Non-pigmented ciliary epithelial cell (primary cell): Measurements from ENCODE around the gene SPSB1.

Experiments used
- DNase-seq: peaks from one replicate; pipeline ENCODE4 v3.0.0-alpha.2; 2010; ENCODE audit warnings: low read depth

Gene SPSB1

GRCh38 chr1:9319789-9320519 lies 27.3 kb downstream of the SPSB1 start:
- DNase-seq = no peak

DNA sequence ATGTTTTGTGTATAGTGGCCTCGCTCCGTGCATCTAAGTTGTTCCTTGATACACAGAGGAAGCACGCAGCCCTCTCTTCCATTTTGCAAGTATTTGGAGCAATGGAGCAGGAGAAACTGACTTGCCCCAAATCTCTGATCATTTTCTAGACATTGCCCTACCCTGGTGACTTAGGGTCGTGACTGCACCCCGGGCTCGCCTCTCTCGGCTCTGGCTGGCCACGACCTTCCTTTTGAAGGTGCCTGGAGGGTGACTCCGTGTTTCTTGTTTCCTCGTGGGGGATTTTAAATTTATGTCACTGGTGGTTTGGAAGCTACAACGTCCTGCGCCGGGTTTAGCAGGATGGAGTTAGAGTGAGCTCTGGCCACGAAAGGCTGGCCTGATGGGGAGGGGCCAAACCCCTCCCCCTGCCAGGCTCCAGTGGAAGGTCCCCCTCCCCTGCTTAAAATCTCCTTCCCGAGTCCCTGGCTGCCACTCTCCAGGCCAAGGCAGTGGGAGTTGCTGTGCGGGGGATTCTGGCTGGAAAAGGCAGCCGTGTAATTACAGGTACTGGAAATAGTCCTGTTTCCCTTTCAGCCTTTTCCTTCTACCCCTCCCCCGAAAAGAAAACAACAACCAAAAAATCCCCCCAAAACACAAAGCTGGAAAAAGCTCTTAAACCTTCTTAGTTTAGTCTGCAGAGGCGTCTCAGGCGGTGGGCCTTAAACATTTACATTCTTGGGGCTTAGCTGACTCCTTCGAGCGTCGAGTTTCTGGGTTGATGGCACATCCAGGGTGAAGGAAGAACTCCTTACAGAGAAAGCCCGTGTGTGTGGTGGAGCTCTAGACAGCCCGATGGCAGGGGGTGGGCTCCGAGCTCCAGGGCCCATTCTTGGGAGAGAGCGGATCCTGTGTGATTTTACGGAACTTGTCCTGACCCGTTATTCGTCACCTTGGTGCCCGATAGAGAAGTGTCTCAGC lies 28.1 kb downstream of the SPSB1 start:
- no peak for DNase-seq

DNA sequence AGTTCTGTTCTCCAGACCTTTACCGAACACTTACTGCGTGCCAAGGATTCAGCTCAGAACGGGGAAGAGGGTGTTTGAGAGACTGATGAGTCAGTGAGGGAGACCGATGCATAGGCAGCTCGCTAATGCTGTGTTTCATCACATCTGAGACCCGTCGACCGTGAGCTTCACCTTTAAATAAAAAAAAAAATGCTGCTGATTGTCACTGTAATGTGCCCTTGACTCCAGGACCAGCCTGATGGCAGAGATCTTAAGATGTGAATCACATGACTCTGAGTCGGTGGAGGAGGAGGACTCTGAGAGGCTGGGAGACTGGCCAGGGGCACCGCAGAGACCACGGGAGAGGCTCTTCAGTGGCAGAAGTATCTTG lies 28.8 kb downstream of the SPSB1 start:
- peak; percentile 61 for DNase-seq

DNA sequence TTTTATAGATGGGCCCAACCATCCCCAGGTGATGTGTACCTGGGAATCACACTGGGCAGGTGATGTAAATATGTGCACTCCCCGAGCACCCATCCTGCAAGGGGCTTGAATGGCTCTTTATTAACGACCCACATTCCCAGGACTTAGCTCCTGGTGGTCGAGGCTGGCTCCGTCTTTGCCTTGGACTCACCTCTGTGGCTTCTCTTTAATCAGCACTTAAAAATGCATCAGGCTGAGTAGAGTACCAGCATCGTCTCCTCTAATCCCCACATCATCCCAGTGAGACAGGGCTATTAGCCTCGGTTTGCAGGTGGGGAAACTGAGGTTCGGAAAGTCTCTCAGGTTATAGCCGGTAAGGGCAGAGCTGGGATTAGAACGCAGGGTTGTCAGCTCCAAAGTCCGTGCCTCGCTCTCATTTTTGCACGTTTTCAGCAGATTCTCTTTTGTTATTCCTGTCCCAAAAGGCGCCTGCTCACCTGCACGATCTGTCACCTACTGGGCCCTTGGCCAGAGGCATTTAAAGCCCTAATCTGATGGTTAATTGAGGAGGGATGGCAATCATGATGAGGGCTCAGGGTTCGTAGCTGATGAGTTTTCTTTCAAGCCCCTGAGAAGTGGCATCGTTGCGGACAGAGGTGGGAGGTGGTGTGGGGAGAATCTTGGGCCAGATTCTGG lies 29.4 kb downstream of the SPSB1 start:
- no peak for DNase-seq

DNA sequence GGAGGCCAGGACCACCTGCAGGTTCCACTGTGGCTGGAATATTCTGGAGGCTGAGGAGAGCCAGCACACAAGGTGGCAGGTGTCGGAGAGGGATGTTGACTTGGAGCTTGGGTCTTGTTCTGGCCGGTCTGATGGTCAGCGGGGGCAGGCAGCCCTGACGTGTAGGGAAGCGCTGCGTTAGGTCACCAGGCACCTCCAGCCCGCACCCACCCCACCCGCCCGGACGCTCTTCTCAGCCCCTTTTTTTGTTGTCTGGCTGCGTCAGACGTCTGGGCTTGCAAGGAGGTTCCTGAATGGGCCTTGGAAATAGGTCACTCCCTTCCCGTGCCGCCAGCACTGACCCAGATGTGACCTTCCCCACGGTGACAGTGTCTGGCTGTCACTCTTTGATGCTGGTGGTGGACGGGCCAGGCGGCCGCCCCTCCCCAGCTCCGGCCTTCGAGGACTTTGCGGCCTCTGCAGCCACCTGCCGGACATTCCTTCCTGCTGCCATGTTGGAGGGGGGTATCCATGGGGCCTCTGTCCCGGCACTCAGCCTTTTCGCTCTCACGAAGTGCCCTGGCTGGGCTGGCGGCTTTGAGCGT lies 30.1 kb downstream of the SPSB1 start:
- DNase-seq = no peak

- DNase-seq = no peak
Observed at GRCh38 chr1:9324246-9325096, 31.8 kb downstream of the SPSB1 start.

DNA sequence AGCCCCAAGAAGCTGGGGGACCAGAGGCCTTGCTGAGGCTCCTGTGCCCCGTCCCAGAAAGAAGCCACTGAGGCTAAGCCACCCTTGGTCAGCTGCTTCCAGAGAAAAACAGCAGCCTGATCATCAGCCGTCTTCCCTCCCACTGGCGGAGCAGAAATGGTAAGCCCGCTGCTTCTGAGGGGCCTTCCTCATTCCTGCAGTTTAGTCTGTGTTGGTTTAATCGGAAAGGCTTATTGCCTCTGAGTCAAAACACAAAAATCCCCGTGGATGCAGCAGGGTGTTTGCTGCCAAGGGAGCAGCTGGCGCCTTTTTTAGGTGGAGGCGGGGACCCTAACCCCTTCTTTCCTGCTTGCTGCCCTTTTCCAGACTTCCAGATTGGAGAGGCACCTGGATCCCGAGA lies 33.9 kb downstream of the SPSB1 start:
- peak; percentile 63 for DNase-seq

- DNase-seq = no peak
Observed at GRCh38 chr1:9328201-9328600, 35.5 kb downstream of the SPSB1 start.

DNA sequence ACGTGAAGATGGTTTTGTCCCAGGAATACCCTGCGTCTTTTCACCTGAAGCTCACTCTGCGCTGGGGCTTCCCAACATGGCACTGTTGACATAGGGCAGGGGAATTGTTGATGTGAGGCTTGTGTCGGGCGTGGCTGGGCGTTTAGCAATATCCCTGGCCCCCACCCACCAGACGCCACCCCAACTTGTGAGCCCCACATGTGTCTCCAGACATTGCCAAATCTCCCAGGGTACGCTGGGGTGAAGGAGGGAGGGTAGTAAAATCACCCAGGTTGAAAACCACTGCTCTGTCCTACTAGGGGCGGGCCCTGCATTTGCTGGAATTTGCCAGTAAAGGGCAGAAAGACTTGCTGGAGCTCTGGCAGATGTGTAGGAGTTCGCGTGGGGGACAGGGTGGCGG lies 36.0 kb downstream of the SPSB1 start:
- no peak for DNase-seq

DNA sequence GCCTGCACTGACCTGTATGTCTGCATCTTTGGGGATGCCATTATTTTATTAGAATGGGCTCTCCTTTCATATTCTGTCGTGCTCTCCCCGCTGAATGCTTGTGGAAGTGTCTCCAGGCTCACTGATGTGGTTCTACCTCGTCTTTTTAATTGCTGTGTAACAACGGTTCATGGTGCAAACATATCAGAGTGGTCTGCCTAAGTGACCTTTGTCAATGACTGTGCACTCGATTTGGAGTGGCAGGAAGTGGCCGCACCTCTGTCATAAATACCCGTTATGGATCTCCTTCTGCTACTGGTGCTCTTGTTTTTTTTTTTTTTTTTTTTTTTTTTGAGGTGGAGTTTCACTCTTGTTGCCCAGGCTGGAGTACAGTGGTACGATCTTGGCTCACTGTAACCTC lies 38.3 kb downstream of the SPSB1 start:
- no peak for DNase-seq

DNA sequence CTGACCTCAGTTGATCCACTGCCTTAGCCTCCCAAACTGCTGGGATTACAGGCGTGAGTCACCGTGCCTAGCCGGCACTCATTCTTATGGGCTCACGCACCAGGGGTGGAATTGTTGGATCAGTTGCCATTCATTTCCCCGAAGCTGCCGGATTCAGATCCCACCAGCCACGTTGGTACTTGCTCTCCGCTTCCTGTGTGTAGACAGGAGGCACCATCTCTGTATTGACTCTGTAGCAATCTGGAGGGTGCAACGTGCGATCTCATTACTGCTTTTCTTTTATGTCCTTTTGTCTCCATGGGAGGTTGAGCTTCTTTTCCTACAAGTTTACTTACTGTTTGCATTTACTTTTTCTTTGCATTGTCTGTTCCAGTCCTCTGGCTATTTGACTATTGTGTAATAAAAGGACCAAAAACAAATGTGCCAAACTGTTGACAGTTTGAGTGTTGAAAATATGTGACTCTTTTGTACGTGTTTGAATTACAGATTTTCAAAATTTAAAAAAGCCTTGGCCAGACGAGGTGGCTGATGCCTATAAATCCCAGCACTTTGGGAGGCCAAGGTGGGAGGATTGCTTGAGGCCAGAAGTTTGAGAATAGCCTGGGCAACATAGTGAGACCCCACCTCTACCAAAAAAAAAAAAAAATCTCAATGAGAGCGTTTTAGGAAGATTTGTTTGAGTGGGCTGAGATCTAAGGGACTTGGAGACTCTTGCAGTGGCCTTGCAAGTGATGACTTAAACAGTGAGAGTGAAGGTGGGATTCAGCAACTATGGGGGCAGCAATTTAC lies 39.1 kb downstream of the SPSB1 start:
- no peak for DNase-seq

GRCh38 chr1:9332513-9333143 lies 39.9 kb downstream of the SPSB1 start:
- DNase-seq = no peak

GRCh38 chr1:9338397-9339246 lies 45.9 kb downstream of the SPSB1 start:
- DNase-seq = no peak

DNA sequence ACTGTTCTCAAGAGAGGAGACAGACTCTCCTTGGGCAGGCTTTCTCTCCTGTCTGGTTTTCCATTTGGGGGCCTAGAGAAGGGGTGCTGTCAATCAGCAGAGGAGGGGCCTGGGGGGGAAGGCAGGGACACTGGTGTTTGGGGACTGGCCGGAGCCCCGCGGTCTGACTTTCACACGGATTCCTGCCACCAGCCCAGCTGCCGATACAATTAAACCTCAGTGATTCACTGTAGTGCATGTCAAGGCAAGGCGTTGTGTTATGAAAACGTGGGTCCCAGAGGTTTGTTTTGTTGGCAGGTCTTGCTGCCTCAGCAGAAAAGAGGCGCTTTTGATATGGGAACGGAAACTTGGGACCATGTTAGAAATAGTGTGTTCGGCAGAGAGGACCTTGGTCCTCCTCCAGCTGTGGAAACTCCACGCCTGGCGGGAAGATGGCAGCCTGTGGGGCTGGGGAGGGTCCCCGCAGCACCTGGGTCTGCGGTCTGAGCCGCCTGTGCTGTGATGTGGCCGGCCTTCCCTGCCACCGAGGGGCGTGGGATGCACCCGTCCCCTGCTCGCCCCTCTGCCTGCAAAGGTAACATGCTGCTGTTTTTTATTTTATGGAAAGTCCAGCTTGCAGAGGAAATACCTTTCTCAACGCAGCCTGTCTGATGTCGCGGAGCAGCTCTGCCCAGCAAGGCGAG lies 47.6 kb downstream of the SPSB1 start:
- no peak for DNase-seq

DNA sequence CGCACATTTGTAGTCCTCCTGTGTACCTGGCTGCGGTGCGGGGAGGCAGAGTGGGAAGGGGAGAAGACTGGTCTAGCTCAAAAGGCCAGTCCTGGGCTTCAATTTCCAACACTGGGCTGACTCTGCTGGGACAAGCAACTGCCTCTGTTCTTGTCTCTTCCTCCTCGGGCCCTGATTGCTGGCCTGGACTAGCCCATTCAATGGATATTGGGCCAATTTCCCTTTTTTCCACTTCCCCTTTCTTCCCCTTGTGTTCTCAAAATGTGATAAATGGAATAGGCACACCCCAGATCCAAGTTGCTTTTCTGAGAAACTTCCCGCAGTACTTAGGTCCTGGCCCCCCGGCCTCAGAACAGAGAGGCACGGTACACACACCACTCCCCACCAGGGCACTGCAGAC lies 48.2 kb downstream of the SPSB1 start:
- DNase-seq = no peak

DNA sequence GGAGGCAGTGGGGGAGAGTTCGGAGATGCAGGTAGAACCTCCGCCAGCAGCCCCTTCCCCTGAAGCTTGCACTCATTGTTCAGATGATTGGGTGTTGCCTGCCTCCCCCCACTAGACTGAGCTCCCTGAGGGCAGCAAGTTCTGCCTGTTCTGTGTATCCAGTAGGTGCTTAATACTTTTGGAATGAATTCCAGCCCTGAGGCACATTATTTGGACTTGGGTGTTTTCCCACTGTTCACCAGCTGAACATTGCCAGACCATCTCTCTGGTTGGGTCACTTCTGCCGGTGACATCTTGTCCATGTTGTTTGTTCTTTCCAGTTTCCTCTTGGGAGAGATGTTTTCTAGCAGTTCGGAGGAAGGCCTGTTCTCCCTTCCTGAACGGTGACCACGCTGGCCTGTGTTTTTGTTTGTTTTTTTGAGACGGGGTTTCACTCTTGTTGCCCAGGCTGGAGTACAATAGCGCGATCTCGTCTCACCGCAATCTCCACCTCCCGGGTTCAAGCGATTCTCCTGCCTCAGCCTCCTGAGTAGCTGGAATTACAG lies 48.7 kb downstream of the SPSB1 start:
- no peak for DNase-seq

- no peak for DNase-seq
Observed at GRCh38 chr1:9343269-9343668, 50.6 kb downstream of the SPSB1 start.
